Mesendoderm (in vitro differentiated cells): ENCODE results near the gene TMEM150C.

ENCODE experiments used
- DNase-seq: peaks from one replicate; pipeline ENCODE4 v3.0.0; 2013
- H2AK5ac ChIP-seq: 2 replicates; pipeline ENCODE4 v1.6.1; 2013; ENCODE audit warnings: low read length, inconsistent platforms
- H2BK120ac ChIP-seq: 2 replicates; pipeline ENCODE4 v1.6.1; 2013; ENCODE audit warnings: low read depth, mild to moderate bottlenecking, low read length, moderate library complexity, mixed read lengths
- H2BK15ac ChIP-seq: replicated peaks from 2 replicates; pipeline ENCODE4 v1.6.1; 2013; ENCODE audit warnings: low read depth, mild to moderate bottlenecking, moderate library complexity
- H2BK5ac ChIP-seq: 2 replicates; pipeline ENCODE4 v1.6.1; 2013; ENCODE audit warnings: low read length, inconsistent platforms
- H3K18ac ChIP-seq: 2 replicates; pipeline ENCODE4 v1.6.1; 2013; ENCODE audit warnings: mild to moderate bottlenecking, low read length, mixed read lengths
- H3K23ac ChIP-seq: one replicate; pipeline ENCODE4 v1.6.1; 2013; ENCODE audit warnings: low read length
- H3K27ac ChIP-seq: 2 replicates; pipeline ENCODE4 v1.5.1; 2013; ENCODE audit warnings: low read depth, mild to moderate bottlenecking, inconsistent platforms, low read length, moderate library complexity
- H3K27me3 ChIP-seq: 2 replicates; pipeline ENCODE4 v1.6.1; 2013; ENCODE audit warnings: low read length, control low read depth, mild to moderate bottlenecking, inconsistent platforms; ENCODE audit not compliant: insufficient read depth, poor library complexity
- H3K36me3 ChIP-seq: 2 replicates; pipeline ENCODE4 v1.6.1; 2013; ENCODE audit warnings: low read length, inconsistent platforms; ENCODE audit not compliant: control insufficient read depth, insufficient read depth
- H3K4ac ChIP-seq: one replicate; pipeline ENCODE4 v1.6.1; 2013; ENCODE audit warnings: low read depth, mild to moderate bottlenecking, low read length, moderate library complexity
- H3K4me1 ChIP-seq: 2 replicates; pipeline ENCODE4 v1.6.1; 2013; ENCODE audit warnings: low read depth, low read length, inconsistent platforms; ENCODE audit not compliant: control insufficient read depth
- H3K4me2 ChIP-seq: 2 replicates; pipeline ENCODE4 v1.6.1; 2013; ENCODE audit warnings: low read length
- H3K4me3 ChIP-seq: 2 replicates; pipeline ENCODE4 v1.5.1; 2013; ENCODE audit warnings: mild to moderate bottlenecking, low read length
- H3K56ac ChIP-seq: one replicate; pipeline ENCODE4 v1.6.1; 2013; ENCODE audit warnings: low read length
- H3K79me1 ChIP-seq: 2 replicates; pipeline ENCODE4 v1.6.1; 2013; ENCODE audit warnings: low read length, inconsistent platforms
- H3K79me2 ChIP-seq: 2 replicates; pipeline ENCODE4 v1.6.1; 2013; ENCODE audit warnings: mild to moderate bottlenecking, low read length; ENCODE audit not compliant: control insufficient read depth, insufficient read depth
- H3K9ac ChIP-seq: 2 replicates; pipeline ENCODE4 v1.6.1; 2013; ENCODE audit warnings: low read length, inconsistent platforms
- H4K5ac ChIP-seq: one replicate; pipeline ENCODE4 v1.6.1; 2013; ENCODE audit warnings: low read length
- H4K8ac ChIP-seq: one replicate; pipeline ENCODE4 v1.6.1; 2013; ENCODE audit warnings: low read depth, mild to moderate bottlenecking, control low read depth, low read length, moderate library complexity
- WGBS: extraction: QIAGEN DNeasy Blood & Tissue Kit; methylation state at CpG from one replicate; pipeline ENCODE4 v1.1.7; 2013; ENCODE audit warnings: low lambda C conversion rate, missing lambda C conversion rate; ENCODE audit not compliant: insufficient coverage; ENCODE audit errors: extremely low coverage; 5-methylcytosine and 5-hydroxymethylcytosine counted together

TMEM150C gene

DNA sequence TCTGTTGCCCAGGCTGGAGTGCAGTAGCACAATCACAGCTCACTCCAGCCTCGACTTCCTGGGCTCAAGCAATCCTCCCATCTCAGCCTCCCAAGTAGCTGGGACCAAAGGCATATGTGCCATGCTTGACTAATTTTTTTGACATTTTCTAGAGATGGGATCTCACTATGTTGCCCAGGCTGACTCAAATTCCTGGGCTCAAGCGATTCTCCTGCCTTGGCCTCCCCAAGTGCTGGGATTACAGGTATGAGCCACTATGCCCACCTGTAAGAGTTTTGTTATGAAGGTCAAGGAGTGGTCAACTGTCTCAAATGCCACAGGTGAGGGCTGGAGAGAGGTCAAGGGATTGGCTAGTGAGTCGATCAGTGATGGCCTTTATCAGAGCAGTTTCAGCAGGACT, 32.5 kb downstream of the TMEM150C start:
- WGBS: no CpG with 5 or more reads among the region's 3 CpGs
- no peaks in the 10 kb centered on the region for H3K79me1 ChIP-seq

GRCh38 chr4:82528868-82529267, 32.9 kb downstream of the TMEM150C start:
- Histone ChIP-seq H3K4me3 (no peak overlapping the region), H3K56ac (no peak overlapping the region), H2BK120ac (no peak overlapping the region), H4K8ac (no peak overlapping the region), H3K79me1 (no peaks in the 10 kb centered on the region), H3K27ac (no peak overlapping the region), H3K4ac (no peak overlapping the region), H3K79me2 (no peaks in the 10 kb centered on the region), H3K9ac (no peak overlapping the region), H3K27me3 (no peaks in the 10 kb centered on the region), H3K36me3 (no peaks in the 10 kb centered on the region), H2BK5ac (no peak overlapping the region), H3K23ac (no peak overlapping the region), H3K4me2 (no peak overlapping the region), H3K18ac (no peak overlapping the region), H3K4me1 (peaks cover 10% of the 10 kb centered on the region), H2BK15ac (no peak overlapping the region), H2AK5ac (no peak overlapping the region), H4K5ac (no peak overlapping the region)
- peak; percentile 23 for DNase-seq
- WGBS: no CpG with 5 or more reads among the region's 4 CpGs

More for the DNA sequence above, 32.5 kb downstream of the TMEM150C start:
- Histone ChIP-seq H3K4ac (no peak overlapping the region), H3K4me2 (no peak overlapping the region), H3K9ac (no peak overlapping the region), H3K18ac (no peak overlapping the region), H3K56ac (no peak overlapping the region), H4K8ac (no peak overlapping the region), H2BK5ac (no peak overlapping the region), H3K4me1 (peaks cover 10% of the 10 kb centered on the region), H3K4me3 (no peak overlapping the region), H4K5ac (no peak overlapping the region), H2BK15ac (no peak overlapping the region), H3K36me3 (no peaks in the 10 kb centered on the region), H3K27ac (no peak overlapping the region), H2BK120ac (no peak overlapping the region), H3K23ac (no peak overlapping the region), H2AK5ac (no peak overlapping the region), H3K79me2 (no peaks in the 10 kb centered on the region), H3K27me3 (no peaks in the 10 kb centered on the region)
- DNase-seq: no peak

- Histone ChIP-seq H3K27me3 (no peaks in the 10 kb centered on the region), H2BK5ac (no peak overlapping the region), H2AK5ac (no peak overlapping the region), H3K56ac (no peak overlapping the region), H3K27ac (no peak overlapping the region), H4K5ac (no peak overlapping the region), H3K79me1 (no peaks in the 10 kb centered on the region), H3K4me1 (peaks cover 10% of the 10 kb centered on the region), H4K8ac (no peak overlapping the region), H3K4me3 (no peak overlapping the region), H3K9ac (no peak overlapping the region), H3K79me2 (no peaks in the 10 kb centered on the region), H3K4me2 (no peak overlapping the region), H3K4ac (no peak overlapping the region), H3K23ac (no peak overlapping the region), H2BK120ac (no peak overlapping the region), H3K18ac (no peak overlapping the region), H2BK15ac (no peak overlapping the region), H3K36me3 (no peaks in the 10 kb centered on the region)
- WGBS: no CpG with 5 or more reads among the region's 2 CpGs
- DNase-seq: no peak
Observed at GRCh38 chr4:82528074-82528473, 33.7 kb downstream of the TMEM150C start.

- Histone ChIP-seq H3K4ac (no peak overlapping the region), H3K18ac (peak overlapping the region; percentile 70), H3K56ac (peak overlapping the region; percentile 56), H3K79me2 (no peaks in the 10 kb centered on the region), H2AK5ac (no peak overlapping the region), H4K8ac (no peak overlapping the region), H2BK120ac (no peak overlapping the region), H3K9ac (no peak overlapping the region), H3K27me3 (no peaks in the 10 kb centered on the region), H4K5ac (no peak overlapping the region), H2BK15ac (no peak overlapping the region), H3K4me2 (no peak overlapping the region), H3K4me3 (no peak overlapping the region), H3K79me1 (no peaks in the 10 kb centered on the region), H3K27ac (peak overlapping the region; percentile 42), H3K4me1 (peaks cover 8% of the 10 kb centered on the region), H3K23ac (no peak overlapping the region), H2BK5ac (peak overlapping the region; percentile 5), H3K36me3 (no peaks in the 10 kb centered on the region)
- no CpG with 5 or more reads among the region's 4 CpGs for WGBS
- DNase-seq: peak; percentile 18
Observed at GRCh38 chr4:82525307-82525911, 36.4 kb downstream of the TMEM150C start.

- no CpG with 5 or more reads among the region's 6 CpGs for WGBS
- H3K23ac ChIP-seq: no peak overlapping the region
- peaks cover 8% of the 10 kb centered on the region for H3K4me1 ChIP-seq
- no peaks in the 10 kb centered on the region for H3K79me2 ChIP-seq
- no peak overlapping the region for H3K56ac ChIP-seq
- H3K27ac ChIP-seq: peak overlapping the region; percentile 80
- H3K9ac ChIP-seq: no peak overlapping the region
- H3K4me3 ChIP-seq: no peak overlapping the region
- no peak overlapping the region for H2BK5ac ChIP-seq
- no peak overlapping the region for H2BK15ac ChIP-seq
- no peak overlapping the region for H2BK120ac ChIP-seq
- no peak overlapping the region for H3K18ac ChIP-seq
- no peaks in the 10 kb centered on the region for H3K27me3 ChIP-seq
- H3K4ac ChIP-seq: no peak overlapping the region
- H3K36me3 ChIP-seq: no peaks in the 10 kb centered on the region
- no peak overlapping the region for H2AK5ac ChIP-seq
- H4K8ac ChIP-seq: no peak overlapping the region
- no peak overlapping the region for H3K4me2 ChIP-seq
- no peak overlapping the region for H4K5ac ChIP-seq
- DNase-seq: peak; percentile 89
- H3K79me1 ChIP-seq: no peaks in the 10 kb centered on the region
Observed at GRCh38 chr4:82524570-82525152, 37.1 kb downstream of the TMEM150C start.

DNA sequence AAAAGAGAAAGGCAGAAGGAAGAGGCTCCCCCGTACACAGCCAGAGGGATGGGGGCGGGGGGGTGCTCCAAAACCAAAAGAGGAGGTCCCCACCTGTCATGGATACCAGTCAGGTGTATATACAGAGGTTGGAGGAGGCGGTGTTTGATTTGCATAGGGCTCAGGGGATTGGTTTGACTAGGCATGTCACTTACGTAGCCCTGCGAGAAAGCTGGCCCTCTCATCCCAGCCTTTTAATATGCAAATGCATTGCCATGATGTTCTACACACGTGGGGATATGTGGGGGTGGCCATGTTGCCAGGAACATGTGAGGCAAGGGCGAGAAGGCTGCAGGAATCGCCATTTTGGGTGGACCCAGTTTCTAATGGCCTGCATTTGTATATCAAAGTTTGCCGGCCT, 38.6 kb downstream of the TMEM150C start:
- H4K5ac ChIP-seq: no peak overlapping the region
- H3K4ac ChIP-seq: no peak overlapping the region
- H3K27ac ChIP-seq: no peak overlapping the region
- no peaks in the 10 kb centered on the region for H3K79me2 ChIP-seq
- no peaks in the 10 kb centered on the region for H3K79me1 ChIP-seq
- no peak overlapping the region for H2BK5ac ChIP-seq
- peaks cover 8% of the 10 kb centered on the region for H3K4me1 ChIP-seq
- no peak overlapping the region for H3K9ac ChIP-seq
- no peak overlapping the region for H2BK120ac ChIP-seq
- H3K56ac ChIP-seq: no peak overlapping the region
- H3K27me3 ChIP-seq: no peaks in the 10 kb centered on the region
- H3K23ac ChIP-seq: no peak overlapping the region
- H2BK15ac ChIP-seq: no peak overlapping the region
- H3K36me3 ChIP-seq: no peaks in the 10 kb centered on the region
- H3K4me2 ChIP-seq: no peak overlapping the region
- DNase-seq: peak; percentile 14
- no peak overlapping the region for H2AK5ac ChIP-seq
- WGBS: no CpG with 5 or more reads among the region's 9 CpGs
- H3K18ac ChIP-seq: peak overlapping the region; percentile 13
- no peak overlapping the region for H3K4me3 ChIP-seq
- no peak overlapping the region for H4K8ac ChIP-seq
